ENCODE results near the gene LZTFL1. TPM values are rescaled to one million over a fixed set of nuclear protein-coding genes. Genes with fewer than 3 reads are reported as not detected.

LZTFL1 gene
- total RNA-seq, 2 donors from 2014 or later, result 12.5 to 14.5 TPM

DNA sequence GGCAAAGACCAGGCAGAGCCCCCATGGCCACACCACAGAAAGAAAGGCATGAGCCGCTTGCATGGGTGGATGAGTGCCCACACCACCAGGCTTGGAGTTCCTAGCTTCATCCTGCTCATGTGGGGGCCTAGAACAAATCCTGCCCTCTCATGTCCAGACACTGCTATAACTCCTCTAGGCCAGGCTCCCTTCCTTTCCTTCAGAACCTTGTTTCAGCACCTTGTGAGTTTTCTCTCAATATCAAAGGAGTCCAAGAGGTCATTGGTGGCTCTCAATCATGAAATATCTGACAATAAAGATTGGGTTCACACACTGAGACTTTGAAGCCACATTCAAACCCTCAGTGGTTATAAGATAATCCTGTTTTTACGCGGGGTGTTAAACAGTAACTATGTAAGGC, 58.3 kb downstream of the LZTFL1 start:
- Histone ChIP-seq H3K4me1 (peaks cover 9% of the 10 kb centered on the region), H3K4me3 (no peak overlapping the region), H3K27me3 (no peaks in the 10 kb centered on the region), H3K36me3 (replicated peaks in 1 of 2; ENCODE audit: insufficient read depth in 1 of 2, low read depth in 2 of 2) (no peaks in the 10 kb centered on the region), H3K9me3 (no peaks in the 10 kb centered on the region), H3K27ac (no peak overlapping the region)
- WGBS, 2 donors, result 57 to 66% methylated on average over 3 of the region's 3 CpGs
- no peak for ATAC-seq
- DNase-seq, result no peak
- TF ChIP-seq POLR2A (IDR thresholded peaks at IDR 0.05) (no peak), CTCF (IDR thresholded peaks at IDR 0.05) (no peak)
- intact Hi-C loops (cut with DNase I), result no loop called here

DNA sequence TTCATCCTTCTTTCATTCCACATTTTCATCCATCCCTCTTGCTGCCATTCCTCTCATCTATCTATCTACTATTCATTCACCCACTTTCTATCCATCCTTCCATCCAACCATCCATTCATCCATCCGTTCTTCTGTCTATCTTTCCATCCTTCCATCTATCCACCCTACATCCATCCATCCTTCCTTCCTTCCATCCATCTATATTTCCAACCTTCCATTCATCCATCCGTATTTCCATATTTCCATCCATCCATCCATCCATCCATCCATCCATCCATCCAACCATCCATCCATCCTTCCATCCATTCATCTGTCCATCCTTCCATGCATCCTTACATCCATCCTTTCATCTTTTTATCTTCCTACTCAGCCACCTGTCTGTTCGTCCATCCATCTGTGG, 59.5 kb downstream of the LZTFL1 start:
- no peak overlapping the region for H3K27ac ChIP-seq
- DNase-seq (no peak), ATAC-seq (no peak)
- no peak for TF ChIP-seq POLR2A (IDR thresholded peaks at IDR 0.05)
- no peak for TF ChIP-seq CTCF (IDR thresholded peaks at IDR 0.05)
- intact Hi-C loops (cut with DNase I), result no loop called here
- 67 to 70% methylated on average over 3 of the region's 3 CpGs for WGBS, 2 donors
- no peaks in the 10 kb centered on the region for H3K9me3 ChIP-seq
- no peaks in the 10 kb centered on the region for H3K36me3 ChIP-seq (replicated peaks in 1 of 2; ENCODE audit: insufficient read depth in 1 of 2, low read depth in 2 of 2)
- H3K27me3 ChIP-seq, result no peaks in the 10 kb centered on the region
- no peak overlapping the region for H3K4me3 ChIP-seq
- peaks cover 10% of the 10 kb centered on the region for H3K4me1 ChIP-seq

GRCh38 chr3:45781841-45782240, 60.1 kb downstream of the LZTFL1 start:
- intact Hi-C loops (cut with DNase I), result no loop called here
- TF ChIP-seq CTCF (IDR thresholded peaks at IDR 0.05), result no peak
- TF ChIP-seq POLR2A (IDR thresholded peaks at IDR 0.05), result no peak
- no peak overlapping the region for H3K4me3 ChIP-seq
- H3K9me3 ChIP-seq, result no peaks in the 10 kb centered on the region
- 85 to 93% methylated on average over 10 to 12 of the region's 12 CpGs for WGBS, 2 donors
- no peaks in the 10 kb centered on the region for H3K27me3 ChIP-seq
- ATAC-seq, result no peak
- no peak for DNase-seq
- no peaks in the 10 kb centered on the region for H3K36me3 ChIP-seq (replicated peaks in 1 of 2; ENCODE audit: insufficient read depth in 1 of 2, low read depth in 2 of 2)
- no peak overlapping the region for H3K27ac ChIP-seq
- H3K4me1 ChIP-seq, result peaks cover 10% of the 10 kb centered on the region

GRCh38 chr3:45781271-45781670, 60.6 kb downstream of the LZTFL1 start:
- Histone ChIP-seq H3K9me3 (no peaks in the 10 kb centered on the region), H3K27me3 (no peaks in the 10 kb centered on the region), H3K4me3 (no peak overlapping the region), H3K4me1 (peaks cover 10% of the 10 kb centered on the region), H3K27ac (no peak overlapping the region), H3K36me3 (replicated peaks in 1 of 2; ENCODE audit: insufficient read depth in 1 of 2, low read depth in 2 of 2) (no peaks in the 10 kb centered on the region)
- ATAC-seq (no peak), DNase-seq (no peak)
- 68 to 77% methylated on average over 5 of the region's 5 CpGs for WGBS, 2 donors
- no peak for TF ChIP-seq POLR2A (IDR thresholded peaks at IDR 0.05)
- TF ChIP-seq CTCF (IDR thresholded peaks at IDR 0.05), result no peak
- intact Hi-C loops (cut with DNase I), result no loop called here

Measured in body of pancreas (tissue), 4 donors.